Epithelial cell of esophagus (primary cell): Measurements from ENCODE around the gene GPC6.

Experiments used
- DNase-seq: peaks from one replicate; pipeline ENCODE4 v3.0.0; 2010; ENCODE audit warnings: low read depth
- H3K4me3 ChIP-seq: 2 replicates; pipeline ENCODE4 v1.5.1; 2011; ENCODE audit warnings: mild to moderate bottlenecking, low read length, control low read depth
- TF ChIP-seq, protein P1 (sequence below): IDR thresholded peaks from 2 replicates; pipeline ENCODE4 v1.5.1; 2011; ENCODE audit warnings: low read depth, mild to moderate bottlenecking, low read length, control low read depth, inconsistent platforms; ENCODE audit not compliant: insufficient read depth; ENCODE audit errors: missing control alignments

GPC6 gene

DNA sequence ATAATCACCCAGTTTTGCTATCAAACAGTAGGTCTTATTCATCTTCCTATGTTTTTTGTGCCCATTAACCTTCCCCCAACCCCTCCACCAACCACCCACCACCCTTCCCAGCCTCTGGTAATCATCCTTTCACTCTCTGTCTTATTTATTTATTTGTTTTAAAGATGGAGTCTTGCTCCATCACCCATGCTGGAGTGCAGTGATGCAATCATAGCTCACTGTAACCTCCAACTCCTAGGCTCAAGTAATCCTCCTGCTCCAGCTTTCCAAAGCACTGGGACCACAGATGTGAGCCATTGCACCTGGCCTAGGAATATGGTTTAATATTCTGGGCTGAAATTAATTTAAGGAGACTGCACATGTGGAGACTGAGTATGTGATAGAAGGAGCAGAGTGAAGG lies 527.0 kb downstream of the GPC6 start:
- TF ChIP-seq, protein P1, sequence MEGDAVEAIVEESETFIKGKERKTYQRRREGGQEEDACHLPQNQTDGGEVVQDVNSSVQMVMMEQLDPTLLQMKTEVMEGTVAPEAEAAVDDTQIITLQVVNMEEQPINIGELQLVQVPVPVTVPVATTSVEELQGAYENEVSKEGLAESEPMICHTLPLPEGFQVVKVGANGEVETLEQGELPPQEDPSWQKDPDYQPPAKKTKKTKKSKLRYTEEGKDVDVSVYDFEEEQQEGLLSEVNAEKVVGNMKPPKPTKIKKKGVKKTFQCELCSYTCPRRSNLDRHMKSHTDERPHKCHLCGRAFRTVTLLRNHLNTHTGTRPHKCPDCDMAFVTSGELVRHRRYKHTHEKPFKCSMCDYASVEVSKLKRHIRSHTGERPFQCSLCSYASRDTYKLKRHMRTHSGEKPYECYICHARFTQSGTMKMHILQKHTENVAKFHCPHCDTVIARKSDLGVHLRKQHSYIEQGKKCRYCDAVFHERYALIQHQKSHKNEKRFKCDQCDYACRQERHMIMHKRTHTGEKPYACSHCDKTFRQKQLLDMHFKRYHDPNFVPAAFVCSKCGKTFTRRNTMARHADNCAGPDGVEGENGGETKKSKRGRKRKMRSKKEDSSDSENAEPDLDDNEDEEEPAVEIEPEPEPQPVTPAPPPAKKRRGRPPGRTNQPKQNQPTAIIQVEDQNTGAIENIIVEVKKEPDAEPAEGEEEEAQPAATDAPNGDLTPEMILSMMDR = no peak

DNA sequence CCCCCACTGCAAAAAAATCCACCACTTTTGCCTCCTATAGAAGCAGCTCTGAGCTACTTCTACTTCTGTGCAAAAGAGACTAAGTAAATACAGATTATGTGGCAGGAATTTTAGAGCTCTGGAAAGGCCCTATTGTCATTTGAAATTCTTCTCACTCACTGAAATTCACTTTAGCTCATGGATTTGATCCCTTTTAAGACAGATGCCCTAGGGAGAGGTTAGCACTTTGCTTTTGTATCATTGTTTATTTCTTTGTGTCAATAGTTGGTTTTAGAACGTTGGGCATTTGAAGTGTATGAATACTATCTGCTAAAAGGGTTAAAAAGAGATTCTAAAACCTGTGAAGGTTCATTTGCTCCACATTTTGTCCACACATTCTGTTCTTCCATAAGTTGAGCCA lies 528.7 kb downstream of the GPC6 start:
- no peak for DNase-seq
- H3K4me3 ChIP-seq = no peak overlapping the region
- TF ChIP-seq, protein P1 = no peak

More for the DNA sequence above, 527.0 kb downstream of the GPC6 start:
- DNase-seq = no peak
- H3K4me3 ChIP-seq = no peak overlapping the region

DNA sequence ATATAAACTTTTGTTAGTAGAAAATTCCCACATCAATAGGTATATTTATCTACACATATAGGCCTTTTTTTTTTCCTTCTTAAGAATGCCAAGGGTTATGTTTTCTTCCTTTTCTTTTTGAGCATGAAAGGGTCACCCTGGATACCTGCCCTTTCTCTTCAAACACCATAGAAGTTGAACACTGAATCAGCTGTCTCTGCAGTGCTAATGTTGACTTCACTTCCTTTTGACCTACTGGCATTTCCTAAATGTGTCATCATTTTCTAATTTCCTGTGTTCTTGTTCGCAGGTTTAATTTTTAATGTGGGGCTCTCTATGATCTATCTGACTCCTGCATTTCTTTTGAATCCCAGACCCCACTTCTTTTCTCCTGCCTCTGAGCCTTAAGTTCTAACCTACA lies 532.0 kb downstream of the GPC6 start:
- TF ChIP-seq, protein P1 = no peak
- H3K4me3 ChIP-seq = no peak overlapping the region
- DNase-seq = peak; percentile 34

DNA sequence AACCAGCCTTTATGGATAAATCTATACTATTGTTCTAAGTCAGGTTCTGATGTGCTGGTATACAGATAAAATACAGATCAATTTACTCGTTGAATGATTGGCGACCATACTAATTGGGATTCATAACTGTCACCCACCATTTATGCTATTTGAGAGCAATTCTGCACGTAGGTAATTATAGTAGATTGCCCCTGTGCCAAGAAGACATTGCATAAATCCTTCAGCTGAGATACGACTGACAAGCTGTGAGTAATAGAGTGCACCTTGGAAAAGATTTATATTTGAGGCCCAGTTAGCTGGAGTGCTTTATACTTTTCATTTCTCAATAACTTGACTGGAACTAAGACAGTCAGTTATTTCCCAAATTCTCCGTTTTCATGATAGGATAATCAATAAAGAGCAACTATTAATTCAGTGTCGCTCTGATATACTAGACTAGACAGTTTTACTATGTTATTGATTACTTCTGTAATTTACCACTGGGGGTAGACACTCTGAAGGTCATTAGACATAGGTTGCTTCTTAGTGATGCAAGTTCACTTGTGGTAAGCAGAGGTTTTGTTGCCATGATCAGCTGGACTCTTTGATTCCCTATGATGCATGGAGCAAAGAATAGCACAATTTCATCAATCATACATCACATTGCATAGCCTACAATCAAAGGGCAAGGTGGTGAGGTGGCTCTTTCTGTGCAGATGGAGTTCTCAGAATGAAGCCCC lies 536.3 kb downstream of the GPC6 start:
- no peak for DNase-seq
- TF ChIP-seq, protein P1 = no peak
- H3K4me3 ChIP-seq = no peak overlapping the region

DNA sequence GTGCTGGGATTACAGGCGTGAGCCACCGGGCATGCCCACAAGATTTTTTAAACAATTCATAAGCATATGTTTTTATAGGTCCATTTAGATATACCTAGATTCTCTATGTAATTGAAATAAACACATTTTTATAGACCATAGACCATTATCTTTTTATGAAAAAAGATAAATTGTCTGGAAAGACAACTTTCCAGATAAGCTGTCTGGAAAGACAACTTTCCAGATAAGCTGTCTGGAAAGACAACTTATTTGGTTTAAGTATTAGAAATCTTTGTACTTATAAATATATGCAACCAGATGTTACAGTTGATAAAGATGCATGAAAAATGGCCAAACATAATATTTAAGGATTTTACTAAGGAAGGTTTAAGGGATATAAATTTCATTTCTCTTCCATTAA lies 538.5 kb downstream of the GPC6 start:
- no peak overlapping the region for H3K4me3 ChIP-seq
- no peak for DNase-seq
- TF ChIP-seq, protein P1 = no peak

DNA sequence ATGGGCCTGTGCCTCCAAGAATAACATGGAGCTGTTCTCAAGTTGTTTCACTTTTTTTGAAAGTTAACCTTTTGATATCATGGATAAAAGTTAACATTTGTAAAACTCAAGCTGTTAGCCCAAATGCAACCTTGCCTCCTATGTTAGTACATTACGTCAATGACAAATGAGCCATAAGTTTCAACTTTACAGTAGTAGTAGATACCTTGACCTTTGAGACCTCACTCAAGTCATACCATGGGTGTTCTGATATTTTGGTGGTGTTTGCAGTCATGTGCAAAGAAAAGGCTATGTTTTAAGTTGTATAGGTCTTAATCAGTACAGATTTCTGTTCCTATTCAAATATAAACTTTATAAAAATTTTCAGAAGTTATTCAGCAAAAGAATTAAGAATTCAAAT lies 539.2 kb downstream of the GPC6 start:
- TF ChIP-seq, protein P1 = no peak
- DNase-seq = no peak
- H3K4me3 ChIP-seq = no peak overlapping the region

DNA sequence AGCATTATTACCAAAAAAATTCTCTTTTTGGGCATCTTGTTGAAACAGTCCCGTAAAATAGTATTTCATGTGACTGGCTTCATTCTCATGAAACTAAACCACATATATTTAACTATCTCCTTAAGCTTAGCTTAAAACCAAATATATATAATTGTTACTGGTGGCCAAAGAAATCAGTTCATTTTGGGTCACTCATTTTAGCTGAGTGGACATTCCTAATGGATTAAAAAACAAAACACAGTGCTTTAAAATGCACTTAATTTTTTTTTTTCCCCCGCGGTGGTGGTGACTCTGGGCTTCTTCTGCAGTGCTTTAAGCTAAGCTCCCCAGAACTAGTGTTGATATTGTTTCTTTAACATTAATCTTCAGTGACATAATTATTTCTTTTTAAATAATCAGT lies 540.1 kb downstream of the GPC6 start:
- no peak for DNase-seq
- H3K4me3 ChIP-seq = no peak overlapping the region
- TF ChIP-seq, protein P1 = no peak
